IMR-90 (cell line): ENCODE measurements around the gene OTOG. TPM values are rescaled to one million over a fixed set of nuclear protein-coding genes. Genes with fewer than 3 reads are reported as not detected.

Source experiments
- ATAC-seq: fragments of 200-7000 bp; cut with Tn5 transposase; 2 replicates; pipeline ENCODE4 v1.9.1; 2020; ENCODE audit warnings: low read depth, mild to moderate bottlenecking, moderate library complexity
- BruUV-seq: library from RNA; stranded (reverse); fragments of 400-500 nt; replicated peaks from 2 replicates; lab custom pipeline; 2021; lab: Mats Ljungman, UMichigan
- CTCF ChIA-PET: fragments of 300-600 bp; formaldehyde crosslinking; extraction: SDS; loops from one replicate; lab custom pipeline; 2021; ENCODE audit warnings: antibody characterized with exemption; lab: Yijun Ruan, JAX
- POLR2A ChIA-PET: fragments of 300-600 bp; sonication (Branson Sonifier 250); formaldehyde crosslinking; loops from one replicate; lab custom pipeline; 2022; ENCODE audit warnings: antibody characterized with exemption; ENCODE audit not compliant: unreplicated experiment; lab: Charles Lee
- DNase-seq: peaks from one replicate; pipeline ENCODE4 v3.0.0; 2013
- H2AFZ ChIP-seq: replicated peaks from 2 replicates; pipeline ENCODE3; 2013; ENCODE audit warnings: low read length, mild to moderate bottlenecking; ENCODE audit not compliant: poor library complexity
- H2AK5ac ChIP-seq: 2 replicates; pipeline ENCODE4 v1.6.1; 2013; ENCODE audit warnings: low read depth, low read length, inconsistent platforms
- H2AK9ac ChIP-seq: replicated peaks from 2 replicates; pipeline ENCODE3; 2013; ENCODE audit warnings: mild to moderate bottlenecking, low read depth, low read length, moderate library complexity; ENCODE audit not compliant: poor library complexity
- H2BK120ac ChIP-seq: 2 replicates; pipeline ENCODE4 v1.6.1; 2013; ENCODE audit warnings: low read depth, low read length, inconsistent platforms
- H2BK15ac ChIP-seq: 3 replicates; pipeline ENCODE4 v1.6.1; 2013; ENCODE audit warnings: low read depth, low read length, inconsistent platforms
- H2BK20ac ChIP-seq: 2 replicates; pipeline ENCODE4 v1.6.1; 2013; ENCODE audit warnings: low read depth, mild to moderate bottlenecking, inconsistent platforms, low read length, moderate library complexity
- H2BK5ac ChIP-seq: 2 replicates; pipeline ENCODE4 v1.6.1; 2013; ENCODE audit warnings: mild to moderate bottlenecking, low read depth, low read length, inconsistent platforms; ENCODE audit not compliant: poor library complexity, severe bottlenecking
- H3K14ac ChIP-seq: replicated peaks from 2 replicates; pipeline ENCODE4 v1.6.1; 2013; ENCODE audit warnings: low read depth, low read length, inconsistent platforms
- H3K18ac ChIP-seq: 2 replicates; pipeline ENCODE4 v1.6.1; 2013; ENCODE audit warnings: low read depth, low read length, control low read depth
- H3K23ac ChIP-seq: 2 replicates; pipeline ENCODE4 v1.6.1; 2013; ENCODE audit warnings: low read depth, low read length, inconsistent platforms
- H3K27ac ChIP-seq: 2 replicates; pipeline ENCODE4 v1.5.1; 2013; ENCODE audit warnings: mild to moderate bottlenecking, control low read depth, low read length; ENCODE audit not compliant: insufficient read depth
- H3K27me3 ChIP-seq: 2 replicates; pipeline ENCODE4 v1.6.1; 2013; ENCODE audit warnings: low read length; ENCODE audit not compliant: control insufficient read depth, insufficient read depth
- H3K36me3 ChIP-seq: 2 replicates; pipeline ENCODE4 v1.6.1; 2013; ENCODE audit warnings: low read length, mixed read lengths; ENCODE audit not compliant: control insufficient read depth, insufficient read depth
- H3K4ac ChIP-seq: 2 replicates; pipeline ENCODE4 v1.6.1; 2013; ENCODE audit warnings: low read depth, low read length, inconsistent platforms
- H3K4me1 ChIP-seq: 2 replicates; pipeline ENCODE4 v1.6.1; 2013; ENCODE audit warnings: low read length, mixed read lengths; ENCODE audit not compliant: control insufficient read depth, insufficient read depth
- H3K4me2 ChIP-seq: 2 replicates; pipeline ENCODE4 v1.6.1; 2013; ENCODE audit warnings: low read depth, mild to moderate bottlenecking, control low read depth, low read length, moderate library complexity
- H3K4me3 ChIP-seq: 2 replicates; pipeline ENCODE4 v1.5.1; 2013; ENCODE audit warnings: low read depth, mild to moderate bottlenecking, control low read depth, low read length, moderate library complexity; ENCODE audit not compliant: insufficient read depth
- H3K56ac ChIP-seq: 2 replicates; pipeline ENCODE4 v1.6.1; 2013; ENCODE audit warnings: low read length, inconsistent platforms; ENCODE audit not compliant: insufficient read depth; ENCODE audit errors: extremely low read depth
- H3K79me1 ChIP-seq, 2 experiments: 2 replicates each; pipeline ENCODE4 v1.6.1; 2013; ENCODE audit warnings: low read length in 2 of 2, inconsistent platforms in 1 of 2, low read depth in 1 of 2
- H3K9ac ChIP-seq: 2 replicates; pipeline ENCODE4 v1.6.1; 2013; ENCODE audit warnings: low read depth, low read length, control low read depth
- H3K9me1 ChIP-seq: 2 replicates; pipeline ENCODE4 v1.6.1; 2013; ENCODE audit warnings: low read length, inconsistent platforms; ENCODE audit not compliant: insufficient read depth
- H3K9me3 ChIP-seq: 2 replicates; pipeline ENCODE4 v1.6.1; 2013; ENCODE audit warnings: low read length; ENCODE audit not compliant: control insufficient read depth, insufficient read depth
- H4K20me1 ChIP-seq: 2 replicates; pipeline ENCODE4 v1.6.1; 2013; ENCODE audit warnings: low read length, inconsistent platforms; ENCODE audit not compliant: insufficient read depth
- H4K5ac ChIP-seq: 2 replicates; pipeline ENCODE4 v1.6.1; 2013; ENCODE audit warnings: mild to moderate bottlenecking, low read depth, low read length, control low read depth
- H4K8ac ChIP-seq, 2 experiments: 2 replicates each; pipeline ENCODE4 v1.6.1; 2013; ENCODE audit warnings: low read depth in 2 of 2, low read length in 2 of 2, control low read depth in 1 of 2, inconsistent platforms in 1 of 2
- H4K91ac ChIP-seq: 2 replicates; pipeline ENCODE4 v1.6.1; 2013; ENCODE audit warnings: low read depth, low read length, inconsistent platforms; ENCODE audit not compliant: insufficient read depth
- BHLHE40 ChIP-seq: fragments of 150-350 bp; IDR thresholded peaks from 2 replicates; pipeline ENCODE4 v1.6.1; 2016; ENCODE audit warnings: mild to moderate bottlenecking, low read depth, low read length
- CEBPB ChIP-seq: IDR thresholded peaks from 2 replicates; pipeline ENCODE4 v1.6.1; 2012; ENCODE audit warnings: low read depth, low read length, improper control_type of control experiment
- FOS ChIP-seq: fragments of 150-350 bp; IDR thresholded peaks from 2 replicates; pipeline ENCODE4 v1.6.1; 2016; ENCODE audit warnings: low read depth, low read length
- MAZ ChIP-seq: IDR thresholded peaks from 2 replicates; pipeline ENCODE4 v1.6.1; 2012; ENCODE audit warnings: low read depth, mild to moderate bottlenecking, low read length, improper control_type of control experiment, moderate library complexity, borderline replicate concordance
- MXI1 ChIP-seq: IDR thresholded peaks from 2 replicates; pipeline ENCODE4 v1.6.1; 2012; ENCODE audit warnings: low read depth, mild to moderate bottlenecking, low read length, moderate library complexity, borderline replicate concordance
- RCOR1 ChIP-seq: IDR thresholded peaks from 2 replicates; pipeline ENCODE4 v1.6.1; 2012; ENCODE audit warnings: mild to moderate bottlenecking, low read length, improper control_type of control experiment; ENCODE audit not compliant: insufficient replicate concordance
- RFX5 ChIP-seq: IDR thresholded peaks from 2 replicates; pipeline ENCODE4 v1.8.0; 2012; ENCODE audit warnings: low read depth, mild to moderate bottlenecking, low read length, moderate library complexity
- WGBS, 2 experiments: methylation state at CpG; one replicate each; pipeline versions ENCODE4 v1.1.5 to v1.1.7; 2013; ENCODE audit warnings: missing lambda C conversion rate in 2 of 2; ENCODE audit not compliant: insufficient read length in 1 of 2; ENCODE audit errors: extremely low coverage in 2 of 2; 5-methylcytosine and 5-hydroxymethylcytosine counted together
- dilution Hi-C: fragments of 300-500 bp; cut with HindIII; formaldehyde crosslinking; loops from one replicate; pipeline ENCODE4 v1.14.3; 2018; ENCODE audit warnings: low sequenced_read_pairs; ENCODE audit not compliant: unreplicated experiment
- in situ Hi-C: fragments of 300-500 bp; cut with MboI; formaldehyde crosslinking; loops from 3 replicates; pipeline ENCODE4 v1.14.3; 2019; ENCODE audit warnings: low sequenced_read_pairs, inconsistent platforms, mixed read lengths
- intact Hi-C: fragments of 100-400 bp; cut with micrococcal nuclease; formaldehyde crosslinking; loops from 2 replicates; pipeline ENCODE4 v1.10.0; 2022
- polyA plus RNA-seq, 3 experiments: library from polyadenylated mRNA; depleted of rRNA; stranded (reverse); fragments of >200 nt; gene quantifications; 2 replicates each; pipeline ENCODE4 v1.2.3, GENCODE V29; 2012; ENCODE audit warnings: low replicate concordance in 1 of 3
- total RNA-seq: library from RNA; depleted of rRNA; stranded (reverse); fragments of >200 nt; gene quantifications from 2 replicates; pipeline ENCODE4 v1.2.3, GENCODE V29; 2012
- TF ChIP-seq, protein P1 (sequence below): fragments of 150-350 bp; IDR thresholded peaks from 2 replicates; pipeline ENCODE4 v1.6.1; 2016; ENCODE audit warnings: low read depth, mild to moderate bottlenecking, low read length, moderate library complexity, borderline replicate concordance

Gene OTOG
- total and polyA plus RNA-seq, 2 of the 4 experiments (the other 2 are of a cell fraction): not detected

DNA sequence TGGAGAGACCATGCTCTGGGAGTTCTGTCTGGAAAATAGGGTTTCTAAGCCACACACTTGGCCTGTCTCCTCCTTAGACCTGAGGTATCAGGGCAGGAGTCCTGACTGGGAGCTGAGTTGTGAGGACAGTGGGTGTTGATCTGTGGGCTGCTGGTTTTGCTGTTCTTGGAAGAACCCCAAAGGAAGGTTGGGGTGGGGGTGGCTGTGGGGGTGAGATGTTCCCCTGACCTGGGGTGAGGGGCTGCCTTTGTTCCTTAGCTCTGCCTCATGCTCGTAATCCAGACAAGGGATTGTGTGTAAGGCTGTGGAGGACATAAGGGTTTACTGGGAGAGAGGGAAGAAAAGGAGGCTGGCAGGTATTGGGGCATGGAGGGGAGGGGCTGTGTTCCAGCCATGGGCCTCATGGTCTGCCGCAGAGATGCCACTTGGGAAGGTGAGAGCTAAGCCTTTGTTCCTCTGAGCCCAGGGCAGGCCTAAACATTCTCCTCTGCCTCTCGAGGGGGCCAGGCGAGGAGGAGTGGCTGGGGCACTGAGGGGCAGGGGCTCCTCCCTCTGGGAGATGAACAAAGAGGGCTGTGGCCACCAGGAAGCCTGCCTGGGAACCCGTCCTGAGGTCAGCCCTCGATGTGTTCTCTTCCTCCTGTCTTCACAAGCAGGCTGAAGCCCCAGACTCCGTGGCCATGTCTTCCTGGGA lies 4.4 kb downstream of the OTOG start:
- POLR2A ChIA-PET: no interaction called here
- no peak for DNase-seq
- H3K23ac ChIP-seq: no peak overlapping the region

More for the DNA sequence above, 4.4 kb downstream of the OTOG start:
- intact Hi-C loops: no loop called here
- Histone ChIP-seq H3K14ac (no peak overlapping the region), H2BK15ac (no peak overlapping the region), H3K18ac (no peak overlapping the region), H3K27me3 (peaks cover 13% of the 10 kb centered on the region; the same call in 1 of the 2 replicates), H3K9me3 (no peaks in the 10 kb centered on the region), H3K4me1 (no peaks in the 10 kb centered on the region), H3K4ac (no peak overlapping the region), H2BK120ac (no peak overlapping the region), H3K56ac (no peak overlapping the region), H4K8ac (no peak overlapping the region), H4K91ac (no peak overlapping the region), H3K36me3 (no peaks in the 10 kb centered on the region), H3K4me3 (no peak overlapping the region), H3K4me2 (no peak overlapping the region), H2BK20ac (no peak overlapping the region), H3K79me1 (no peaks in the 10 kb centered on the region), H4K20me1 (no peaks in the 10 kb centered on the region), H4K5ac (no peak overlapping the region), H2AK9ac (no peak overlapping the region), H3K27ac (no peak overlapping the region), H2BK5ac (no peak overlapping the region), H2AK5ac (no peak overlapping the region), H2AFZ (no peak overlapping the region), H3K9ac (no peak overlapping the region), H3K9me1 (no peaks in the 10 kb centered on the region)
- WGBS, 2 experiments: 33% methylated on average over 3 of the region's 7 CpGs; no CpG with 5 or more reads in 1 of the 2 experiments
- in situ Hi-C loops: no loop called here
- no TSS peak for BruUV-seq
- CTCF ChIA-PET: no interaction called here
- TF ChIP-seq, protein P1, sequence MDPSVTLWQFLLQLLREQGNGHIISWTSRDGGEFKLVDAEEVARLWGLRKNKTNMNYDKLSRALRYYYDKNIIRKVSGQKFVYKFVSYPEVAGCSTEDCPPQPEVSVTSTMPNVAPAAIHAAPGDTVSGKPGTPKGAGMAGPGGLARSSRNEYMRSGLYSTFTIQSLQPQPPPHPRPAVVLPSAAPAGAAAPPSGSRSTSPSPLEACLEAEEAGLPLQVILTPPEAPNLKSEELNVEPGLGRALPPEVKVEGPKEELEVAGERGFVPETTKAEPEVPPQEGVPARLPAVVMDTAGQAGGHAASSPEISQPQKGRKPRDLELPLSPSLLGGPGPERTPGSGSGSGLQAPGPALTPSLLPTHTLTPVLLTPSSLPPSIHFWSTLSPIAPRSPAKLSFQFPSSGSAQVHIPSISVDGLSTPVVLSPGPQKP: no peak
- no peak for TF ChIP-seq RFX5
- TF ChIP-seq MAZ: no peak
- TF ChIP-seq FOS: no peak
- no peak for TF ChIP-seq RCOR1
- TF ChIP-seq MXI1: no peak
- no peak for TF ChIP-seq BHLHE40
- no peak for TF ChIP-seq CEBPB
- dilution Hi-C loops: no loop called here
- ATAC-seq: no peak
